Activated CD8-positive, alpha-beta T cell treated with anti-CD3 and anti-CD28 coated beads for 36 hours (primary cell): ENCODE data around the gene CENPF. TPM values are rescaled to one million over a fixed set of nuclear protein-coding genes. Genes with fewer than 3 reads are reported as not detected.

Experiments
- ATAC-seq: fragments of 200-7000 bp; cut with Tn5 transposase; one replicate; pipeline ENCODE4 v1.10.0; 2021; ENCODE audit warnings: mild to moderate bottlenecking, moderate library complexity
- CTCF ChIA-PET: fragments of 350-600 bp; sonication (Branson Sonifier 250); formaldehyde crosslinking; loops from one replicate; lab custom pipeline; 2021; ENCODE audit warnings: antibody characterized with exemption; lab: Charles Lee
- POLR2A ChIA-PET: fragments of 350-600 bp; sonication (Branson Sonifier 250); formaldehyde crosslinking; loops from one replicate; lab custom pipeline; 2021; ENCODE audit warnings: antibody characterized with exemption; lab: Charles Lee
- DNase-seq: peaks from one replicate; pipeline ENCODE4 v3.0.0-alpha.2; 2020
- H3K27ac Mint-ChIP-seq: one replicate; pipeline ENCODE4 v1.8.0; 2021; ENCODE audit warnings: mild to moderate bottlenecking, mixed read lengths
- H3K27me3 Mint-ChIP-seq: one replicate; pipeline ENCODE4 v1.8.0; 2021; ENCODE audit warnings: mixed read lengths
- H3K36me3 Mint-ChIP-seq: one replicate; pipeline ENCODE4 v1.8.0; 2021; ENCODE audit warnings: low read depth, mixed read lengths
- H3K4me1 Mint-ChIP-seq: one replicate; pipeline ENCODE4 v1.8.0; 2021; ENCODE audit warnings: low read depth, mixed read lengths
- H3K4me3 Mint-ChIP-seq: one replicate; pipeline ENCODE4 v1.8.0; 2021; ENCODE audit warnings: mild to moderate bottlenecking, moderate library complexity, mixed read lengths
- H3K9me3 Mint-ChIP-seq: one replicate; pipeline ENCODE4 v1.8.0; 2021; ENCODE audit warnings: mixed read lengths
- CTCF ChIP-seq: fragments of 200-600 bp; IDR thresholded peaks from one replicate; pipeline ENCODE4 v1.8.0; 2022; ENCODE audit warnings: antibody characterized with exemption, mild to moderate bottlenecking
- intact Hi-C: fragments of 100-400 bp; cut with micrococcal nuclease; formaldehyde crosslinking; loops from one replicate; pipeline ENCODE4 v1.10.0; 2022
- total RNA-seq, 2 experiments: library from RNA; stranded (reverse); gene quantifications; one replicate each; pipeline ENCODE4 v1.2.3, GENCODE V29; 2021

CENPF gene
- total RNA-seq, 2 experiments from 2014 or later = 65.4 to 70.6 TPM

- intact Hi-C loops = no loop called here
- POLR2A ChIA-PET = no interaction called here
- no peak for TF ChIP-seq CTCF
- no peaks in the 10 kb centered on the region for H3K27me3 Mint-ChIP-seq
- DNase-seq (no peak), ATAC-seq (no peak)
- CTCF ChIA-PET = interaction anchor here (0.9 to 7.4 kb wide), 6 partner anchors 8 to 378 kb away, joined by 3 to 72 read pairs (median 4); partner anchors contain the start of gene CENPF
- no peak overlapping the region for H3K27ac Mint-ChIP-seq
- peaks cover 27% of the 10 kb centered on the region for H3K36me3 Mint-ChIP-seq
- no peak overlapping the region for H3K4me3 Mint-ChIP-seq
- H3K4me1 Mint-ChIP-seq = peaks cover 29% of the 10 kb centered on the region
- no peaks in the 10 kb centered on the region for H3K9me3 Mint-ChIP-seq
These were observed 36.0 kb downstream of the CENPF start for GRCh38 chr1:214638997-214639396.

GRCh38 chr1:214640431-214641213 lies 37.6 kb downstream of the CENPF start:
- Mint-ChIP-seq H3K27me3 (no peaks in the 10 kb centered on the region), H3K9me3 (peaks cover 2% of the 10 kb centered on the region), H3K4me1 (peaks cover 23% of the 10 kb centered on the region), H3K4me3 (no peak overlapping the region), H3K27ac (no peak overlapping the region), H3K36me3 (peaks cover 37% of the 10 kb centered on the region)
- intact Hi-C loops = no loop called here
- DNase-seq (no peak), ATAC-seq (peak; percentile 46)
- CTCF ChIA-PET = interaction anchor here (0.7 to 7.4 kb wide), 7 partner anchors 8 to 379 kb away, joined by 3 to 72 read pairs (median 4); no protein-coding TSS in a partner anchor
- no peak for TF ChIP-seq CTCF
- POLR2A ChIA-PET = interaction anchor here (0.7 kb wide), 1 partner anchor 758 kb away, joined by 3 read pairs; no protein-coding TSS in a partner anchor

- H3K36me3 Mint-ChIP-seq = peaks cover 36% of the 10 kb centered on the region
- no peak for ATAC-seq
These were observed 38.4 kb downstream of the CENPF start for GRCh38 chr1:214641214-214641895.

GRCh38 chr1:214643030-214643429 lies 40.0 kb downstream of the CENPF start:
- peaks cover 14% of the 10 kb centered on the region for H3K4me1 Mint-ChIP-seq
- no peak for TF ChIP-seq CTCF
- H3K27ac Mint-ChIP-seq = no peak overlapping the region
- ChIA-PET CTCF (interaction anchor here (1.2 to 7.4 kb wide), 3 partner anchors 8 to 312 kb away, joined by 3 to 72 read pairs (median 3); no protein-coding TSS in a partner anchor), POLR2A (no interaction called here)
- intact Hi-C loops = no loop called here
- peaks cover 2% of the 10 kb centered on the region for H3K9me3 Mint-ChIP-seq
- no peak overlapping the region for H3K4me3 Mint-ChIP-seq
- DNase-seq = no peak
- peaks cover 36% of the 10 kb centered on the region for H3K36me3 Mint-ChIP-seq
- ATAC-seq = no peak
- no peaks in the 10 kb centered on the region for H3K27me3 Mint-ChIP-seq

More at GRCh38 chr1:214641214-214641895, 38.4 kb downstream of the CENPF start:
- TF ChIP-seq CTCF = no peak
- intact Hi-C loops = no loop called here
- DNase-seq = no peak
- Mint-ChIP-seq H3K4me1 (peaks cover 23% of the 10 kb centered on the region), H3K9me3 (peaks cover 2% of the 10 kb centered on the region), H3K4me3 (no peak overlapping the region), H3K27me3 (no peaks in the 10 kb centered on the region), H3K27ac (no peak overlapping the region)
- CTCF ChIA-PET = interaction anchor here (0.7 to 7.4 kb wide), 7 partner anchors 9 to 380 kb away, joined by 3 to 72 read pairs (median 4); no protein-coding TSS in a partner anchor
- POLR2A ChIA-PET = no interaction called here
